KMS-11 (cell line): ENCODE results near the gene MORN1.

Experiments used
- H2AFZ ChIP-seq: fragments of 200-600 bp; sonication (generic); 2 replicates; pipeline ENCODE4 v1.6.1; 2016; ENCODE audit warnings: antibody characterized with exemption, mixed run types, low read depth
- H3K27ac ChIP-seq: fragments of 200-600 bp; sonication (generic); 2 replicates; pipeline ENCODE4 v1.6.1; 2016; ENCODE audit warnings: mild to moderate bottlenecking, mixed run types
- H3K27me3 ChIP-seq: fragments of 200-600 bp; sonication (generic); 2 replicates; pipeline ENCODE4 v1.6.1; 2017; ENCODE audit warnings: mild to moderate bottlenecking, low read depth, mixed run types, moderate library complexity; ENCODE audit not compliant: insufficient read depth
- H3K36me3 ChIP-seq: fragments of 200-600 bp; sonication (generic); 2 replicates; pipeline ENCODE4 v1.6.1; 2017; ENCODE audit warnings: mild to moderate bottlenecking, mixed run types; ENCODE audit not compliant: insufficient read depth
- H3K4me1 ChIP-seq: fragments of 200-600 bp; sonication (generic); 2 replicates; pipeline ENCODE4 v1.6.1; 2016; ENCODE audit warnings: mild to moderate bottlenecking, low read depth, mixed run types; ENCODE audit not compliant: poor library complexity, severe bottlenecking
- H3K4me2 ChIP-seq: fragments of 200-600 bp; sonication (generic); 2 replicates; pipeline ENCODE4 v1.7.0; 2016; ENCODE audit warnings: mild to moderate bottlenecking, mixed run types
- H3K4me3 ChIP-seq: fragments of 200-600 bp; sonication (generic); IDR thresholded peaks from 2 replicates; pipeline ENCODE4 v1.6.1; 2017; ENCODE audit warnings: low read depth, low read length, mixed read lengths; ENCODE audit not compliant: insufficient read depth
- H3K79me2 ChIP-seq: fragments of 200-600 bp; sonication (generic); 2 replicates; pipeline ENCODE4 v1.6.1; 2016; ENCODE audit warnings: low read depth, mixed run types; ENCODE audit not compliant: insufficient read depth
- H3K9ac ChIP-seq: fragments of 200-600 bp; sonication (generic); 2 replicates; pipeline ENCODE4 v1.6.1; 2016; ENCODE audit warnings: mild to moderate bottlenecking, mixed run types
- H4K20me1 ChIP-seq: fragments of 200-600 bp; sonication (generic); 2 replicates; pipeline ENCODE4 v1.6.1; 2016; ENCODE audit warnings: mild to moderate bottlenecking, mixed run types; ENCODE audit not compliant: insufficient read depth
- TF ChIP-seq, protein P1 (sequence below): fragments of 200-600 bp; sonication (generic); conservative IDR thresholded peaks from 2 replicates; pipeline ENCODE4 v1.6.1; 2017; ENCODE audit warnings: low read depth, mild to moderate bottlenecking, antibody characterized with exemption, low read length, moderate library complexity, mixed read lengths

The MORN1 gene

GRCh38 chr1:2389644-2390043 is 1.7 kb downstream of the MORN1 start:
- peaks cover under 1% of the 10 kb centered on the region; the same call in 1 of the 2 replicates for H3K27me3 ChIP-seq
- H4K20me1 ChIP-seq = no peaks in the 10 kb centered on the region
- no peak overlapping the region for H3K9ac ChIP-seq
- no peak overlapping the region for H3K4me2 ChIP-seq
- H3K36me3 ChIP-seq = no peaks in the 10 kb centered on the region
- H3K4me3 ChIP-seq = no peak overlapping the region
- H3K79me2 ChIP-seq = peaks cover 19% of the 10 kb centered on the region
- peaks cover 17% of the 10 kb centered on the region for H3K4me1 ChIP-seq
- H2AFZ ChIP-seq = no peak overlapping the region
- TF ChIP-seq, protein P1, sequence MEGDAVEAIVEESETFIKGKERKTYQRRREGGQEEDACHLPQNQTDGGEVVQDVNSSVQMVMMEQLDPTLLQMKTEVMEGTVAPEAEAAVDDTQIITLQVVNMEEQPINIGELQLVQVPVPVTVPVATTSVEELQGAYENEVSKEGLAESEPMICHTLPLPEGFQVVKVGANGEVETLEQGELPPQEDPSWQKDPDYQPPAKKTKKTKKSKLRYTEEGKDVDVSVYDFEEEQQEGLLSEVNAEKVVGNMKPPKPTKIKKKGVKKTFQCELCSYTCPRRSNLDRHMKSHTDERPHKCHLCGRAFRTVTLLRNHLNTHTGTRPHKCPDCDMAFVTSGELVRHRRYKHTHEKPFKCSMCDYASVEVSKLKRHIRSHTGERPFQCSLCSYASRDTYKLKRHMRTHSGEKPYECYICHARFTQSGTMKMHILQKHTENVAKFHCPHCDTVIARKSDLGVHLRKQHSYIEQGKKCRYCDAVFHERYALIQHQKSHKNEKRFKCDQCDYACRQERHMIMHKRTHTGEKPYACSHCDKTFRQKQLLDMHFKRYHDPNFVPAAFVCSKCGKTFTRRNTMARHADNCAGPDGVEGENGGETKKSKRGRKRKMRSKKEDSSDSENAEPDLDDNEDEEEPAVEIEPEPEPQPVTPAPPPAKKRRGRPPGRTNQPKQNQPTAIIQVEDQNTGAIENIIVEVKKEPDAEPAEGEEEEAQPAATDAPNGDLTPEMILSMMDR = no peak
- no peak overlapping the region for H3K27ac ChIP-seq

- Histone ChIP-seq H3K36me3 (no peaks in the 10 kb centered on the region), H2AFZ (no peak overlapping the region), H3K4me1 (peaks cover 17% of the 10 kb centered on the region), H3K79me2 (peaks cover 13% of the 10 kb centered on the region), H3K4me3 (no peak overlapping the region), H3K9ac (no peak overlapping the region), H3K27me3 (peaks cover 14% of the 10 kb centered on the region; the same call in 1 of the 2 replicates), H3K27ac (no peak overlapping the region), H4K20me1 (no peaks in the 10 kb centered on the region), H3K4me2 (no peak overlapping the region)
- TF ChIP-seq, protein P1 = no peak
Observed at GRCh38 chr1:2388004-2388913, 3.1 kb downstream of the MORN1 start.

DNA sequence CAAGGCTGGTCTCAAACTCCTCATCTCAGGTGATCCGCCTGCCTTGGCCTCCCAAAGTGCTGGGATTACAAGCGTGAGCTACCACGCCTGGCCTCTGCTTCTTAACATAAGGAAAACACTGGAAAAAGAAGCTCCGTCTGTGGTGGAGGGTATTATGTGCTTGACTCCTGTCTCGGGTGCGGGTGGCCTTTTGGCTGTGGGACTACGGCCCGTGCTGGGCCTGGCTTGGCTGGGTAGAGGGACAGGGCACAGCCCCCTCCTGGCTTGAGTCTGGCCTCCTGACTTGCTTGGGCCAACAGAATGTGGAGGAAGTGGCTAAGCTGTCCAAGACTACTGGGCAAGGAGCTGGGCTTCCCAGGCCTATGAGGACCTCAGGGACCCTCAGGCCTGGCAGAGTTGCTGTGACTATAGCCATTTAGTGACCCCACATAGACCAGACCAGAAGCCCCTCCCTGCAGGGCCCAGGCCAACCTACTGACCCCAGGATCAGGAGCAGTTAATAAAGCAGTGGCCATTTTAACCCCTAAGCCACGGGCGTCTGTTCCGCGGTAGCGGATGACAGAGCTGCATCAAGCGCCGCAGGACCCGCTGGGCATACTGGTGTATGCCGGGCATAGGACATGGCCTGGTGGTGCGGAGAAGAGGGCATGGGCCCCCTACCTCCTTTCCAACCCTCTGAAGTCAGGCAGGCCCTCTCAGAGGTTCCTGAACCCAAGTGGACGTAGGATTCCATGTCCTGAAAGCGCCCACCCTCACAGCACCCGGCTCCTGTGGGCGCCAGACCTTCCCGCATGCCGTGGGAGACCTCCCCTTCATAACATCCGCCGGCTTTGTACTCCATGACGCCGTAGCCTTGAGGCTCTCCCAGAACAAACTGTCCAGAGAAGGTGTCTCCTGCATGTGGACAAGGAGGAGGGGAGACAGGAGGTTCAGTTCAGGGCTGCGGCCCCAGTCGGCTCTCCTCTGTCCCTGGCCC is 4.4 kb downstream of the MORN1 start:
- no peak overlapping the region for H3K9ac ChIP-seq
- H3K4me3 ChIP-seq = no peak overlapping the region
- peaks cover 10% of the 10 kb centered on the region for H3K4me1 ChIP-seq
- no peaks in the 10 kb centered on the region for H3K36me3 ChIP-seq
- no peak overlapping the region for H3K27ac ChIP-seq
- peaks cover 23% of the 10 kb centered on the region; the same call in 1 of the 2 replicates for H3K27me3 ChIP-seq
- H4K20me1 ChIP-seq = no peaks in the 10 kb centered on the region
- TF ChIP-seq, protein P1 = no peak
- no peak overlapping the region for H3K4me2 ChIP-seq
- no peak overlapping the region for H2AFZ ChIP-seq
- no peaks in the 10 kb centered on the region for H3K79me2 ChIP-seq

- no peak overlapping the region for H3K4me2 ChIP-seq
- no peaks in the 10 kb centered on the region for H3K79me2 ChIP-seq
- peaks cover 8% of the 10 kb centered on the region for H3K4me1 ChIP-seq
- TF ChIP-seq, protein P1 = no peak
- no peak overlapping the region for H3K4me3 ChIP-seq
- no peaks in the 10 kb centered on the region for H4K20me1 ChIP-seq
- H3K36me3 ChIP-seq = no peaks in the 10 kb centered on the region
- H2AFZ ChIP-seq = no peak overlapping the region
- no peak overlapping the region for H3K9ac ChIP-seq
- no peak overlapping the region for H3K27ac ChIP-seq
- peaks cover 34% of the 10 kb centered on the region for H3K27me3 ChIP-seq
Observed at GRCh38 chr1:2385606-2386280, 5.6 kb downstream of the MORN1 start.
